PC-3 (cell line): ENCODE data around the gene CYFIP2. TPM values are rescaled to one million over a fixed set of nuclear protein-coding genes. Genes with fewer than 3 reads are reported as not detected.

Experiments used
- ATAC-seq: fragments of 200-7000 bp; cut with Tn5 transposase; 2 replicates; pipeline ENCODE4 v1.9.1; 2020; ENCODE audit warnings: mild to moderate bottlenecking, moderate library complexity
- BruUV-seq: library from RNA; stranded (reverse); fragments of 400-500 nt; replicated peaks from 2 replicates; lab custom pipeline; 2021; lab: Mats Ljungman, UMichigan
- CTCF ChIA-PET: fragments of 300-600 bp; sonication (Branson Sonifier 250); formaldehyde crosslinking; loops from one replicate; lab custom pipeline; 2022; ENCODE audit warnings: antibody characterized with exemption; lab: Charles Lee
- POLR2A ChIA-PET: fragments of 300-600 bp; sonication (Branson Sonifier 250); formaldehyde crosslinking; loops from one replicate; lab custom pipeline; 2022; ENCODE audit warnings: antibody characterized with exemption; ENCODE audit not compliant: unreplicated experiment; lab: Charles Lee
- DNase-seq: peaks from one replicate; pipeline ENCODE4 v3.0.0-alpha.2; 2015
- H2AFZ ChIP-seq: fragments of 300-600 bp; sonication (generic); 2 replicates; pipeline ENCODE4 v1.6.0; 2016; ENCODE audit warnings: antibody characterized with exemption, low read length
- H3F3A ChIP-seq: fragments of 300-600 bp; sonication (generic); one replicate; pipeline ENCODE4 v1.6.0; 2017; ENCODE audit warnings: antibody characterized with exemption, low read length, control low read depth, mild to moderate bottlenecking; ENCODE audit not compliant: unreplicated experiment
- H3K27ac ChIP-seq: fragments of 300-600 bp; sonication (generic); 2 replicates; pipeline ENCODE4 v1.5.1; 2016; ENCODE audit warnings: mild to moderate bottlenecking, low read length
- H3K27me3 ChIP-seq: fragments of 300-600 bp; sonication (generic); 2 replicates; pipeline ENCODE4 v1.6.1; 2016; ENCODE audit warnings: low read length, mixed read lengths
- H3K36me3 ChIP-seq: fragments of 300-600 bp; sonication (generic); 2 replicates; pipeline ENCODE4 v1.6.1; 2016; ENCODE audit warnings: low read depth, mixed run types, low read length, mixed read lengths
- H3K4me1 ChIP-seq: fragments of 300-600 bp; sonication (generic); 2 replicates; pipeline ENCODE4 v1.5.1; 2016; ENCODE audit warnings: low read length; ENCODE audit not compliant: insufficient read depth
- H3K4me2 ChIP-seq: fragments of 300-600 bp; sonication (generic); 2 replicates; pipeline ENCODE4 v1.6.0; 2016; ENCODE audit warnings: low read length
- H3K4me3 ChIP-seq: fragments of 300-600 bp; sonication (generic); 2 replicates; pipeline ENCODE4 v1.5.1; 2016; ENCODE audit warnings: mild to moderate bottlenecking, low read length, mixed read lengths
- H3K79me2 ChIP-seq: fragments of 300-600 bp; sonication (generic); 2 replicates; pipeline ENCODE4 v1.6.1; 2017; ENCODE audit warnings: low read length, mixed read lengths
- H3K9ac ChIP-seq: fragments of 300-600 bp; sonication (generic); 2 replicates; pipeline ENCODE4 v1.6.0; 2016; ENCODE audit warnings: mild to moderate bottlenecking, low read length
- H3K9me2 ChIP-seq: fragments of 300-600 bp; sonication (generic); replicated peaks from 2 replicates; pipeline ENCODE4 v1.6.1; 2016; ENCODE audit warnings: mixed run types, low read length, mixed read lengths
- H3K9me3 ChIP-seq: fragments of 300-600 bp; sonication (generic); 2 replicates; pipeline ENCODE4 v1.6.1; 2016; ENCODE audit warnings: low read length, mixed read lengths
- H4K20me1 ChIP-seq: fragments of 300-600 bp; sonication (generic); 2 replicates; pipeline ENCODE4 v1.6.1; 2016; ENCODE audit warnings: low read length, mixed read lengths
- CTCF ChIP-seq: fragments of 300-600 bp; sonication (generic); conservative IDR thresholded peaks from 2 replicates; pipeline ENCODE4 v1.5.1; 2017; ENCODE audit warnings: antibody characterized with exemption, low read depth, mild to moderate bottlenecking, low read length
- EZH2 ChIP-seq: fragments of 300-600 bp; sonication (generic); IDR thresholded peaks from one replicate; pipeline ENCODE4 v1.6.1; 2017; ENCODE audit warnings: antibody characterized with exemption, mild to moderate bottlenecking, low read length; ENCODE audit not compliant: unreplicated experiment
- EZH2phosphoT487 ChIP-seq: fragments of 300-600 bp; sonication (generic); IDR thresholded peaks from 2 replicates; pipeline ENCODE4 v1.6.1; 2018; ENCODE audit warnings: mild to moderate bottlenecking, antibody characterized with exemption, low read length, borderline replicate concordance
- intact Hi-C: fragments of 100-400 bp; cut with micrococcal nuclease; formaldehyde crosslinking; loops from 2 replicates; pipeline ENCODE4 v1.9.0; 2023
- total RNA-seq: library from RNA; depleted of rRNA; stranded (reverse); fragments of >200 nt; gene quantifications from 2 replicates; pipeline ENCODE4 v1.2.3, GENCODE V29; 2014

CYFIP2 gene
- total RNA-seq, 1 experiment from 2014 or later, result 36.0 TPM

- H3K9me2 ChIP-seq, result no peaks in the 10 kb centered on the region
- no peaks in the 10 kb centered on the region for H3K27me3 ChIP-seq
- no peak overlapping the region for H3K9ac ChIP-seq
- no TSS peak for BruUV-seq
- no peak for ATAC-seq
- H3K4me1 ChIP-seq, result no peaks in the 10 kb centered on the region
- DNase-seq, result no peak
- H3K79me2 ChIP-seq, result no peaks in the 10 kb centered on the region
- ChIA-PET CTCF (no interaction called here), POLR2A (no interaction called here)
- no peaks in the 10 kb centered on the region for H3F3A ChIP-seq
- no peak overlapping the region for H3K27ac ChIP-seq
- TF ChIP-seq CTCF (no peak), EZH2 (no peak), EZH2phosphoT487 (no peak)
- no peaks in the 10 kb centered on the region for H3K36me3 ChIP-seq
- no peaks in the 10 kb centered on the region for H4K20me1 ChIP-seq
- H3K4me3 ChIP-seq, result no peak overlapping the region
- H3K4me2 ChIP-seq, result no peak overlapping the region
- no peak overlapping the region for H2AFZ ChIP-seq
- H3K9me3 ChIP-seq, result no peaks in the 10 kb centered on the region
- intact Hi-C loops, result no loop called here
These were observed 48.5 kb upstream of the CYFIP2 start for GRCh38 chr5:157217289-157218024.

GRCh38 chr5:157219491-157220271, 46.2 kb upstream of the CYFIP2 start:
- no peak overlapping the region for H3K4me3 ChIP-seq
- ATAC-seq, result no peak
- H3K36me3 ChIP-seq, result no peaks in the 10 kb centered on the region
- H3K9ac ChIP-seq, result no peak overlapping the region
- H4K20me1 ChIP-seq, result no peaks in the 10 kb centered on the region
- no peaks in the 10 kb centered on the region for H3K9me3 ChIP-seq
- intact Hi-C loops, result no loop called here
- DNase-seq, result no peak
- H3K79me2 ChIP-seq, result no peaks in the 10 kb centered on the region
- H3K4me1 ChIP-seq, result no peaks in the 10 kb centered on the region
- H3K27ac ChIP-seq, result no peak overlapping the region
- no peaks in the 10 kb centered on the region for H3F3A ChIP-seq
- POLR2A ChIA-PET, result interaction anchor here (0.7 kb wide), 1 partner anchor 244 kb away, joined by 12 read pairs; no protein-coding TSS in a partner anchor
- no peaks in the 10 kb centered on the region for H3K9me2 ChIP-seq
- H2AFZ ChIP-seq, result no peak overlapping the region
- TF ChIP-seq CTCF, result no peak
- H3K4me2 ChIP-seq, result no peak overlapping the region
- BruUV-seq, result no TSS peak
- no peaks in the 10 kb centered on the region for H3K27me3 ChIP-seq
- CTCF ChIA-PET, result no interaction called here

GRCh38 chr5:157221959-157222358, 44.0 kb upstream of the CYFIP2 start:
- no TSS peak for BruUV-seq
- no peak overlapping the region for H3K9ac ChIP-seq
- no peak overlapping the region for H3K4me3 ChIP-seq
- H3F3A ChIP-seq, result no peaks in the 10 kb centered on the region
- H3K9me3 ChIP-seq, result no peaks in the 10 kb centered on the region
- POLR2A ChIA-PET, result no interaction called here
- no peak overlapping the region for H2AFZ ChIP-seq
- no peaks in the 10 kb centered on the region for H3K79me2 ChIP-seq
- H3K27me3 ChIP-seq, result no peaks in the 10 kb centered on the region
- no peak for DNase-seq
- no peak overlapping the region for H3K4me2 ChIP-seq
- TF ChIP-seq CTCF, result no peak
- no peak for TF ChIP-seq EZH2
- no peak for TF ChIP-seq EZH2phosphoT487
- no peaks in the 10 kb centered on the region for H4K20me1 ChIP-seq
- intact Hi-C loops, result no loop called here
- no peaks in the 10 kb centered on the region for H3K4me1 ChIP-seq
- no peak for ATAC-seq
- CTCF ChIA-PET, result no interaction called here
- H3K9me2 ChIP-seq, result no peaks in the 10 kb centered on the region
- H3K36me3 ChIP-seq, result no peaks in the 10 kb centered on the region
- H3K27ac ChIP-seq, result no peak overlapping the region
